A673 (cell line): ENCODE data around the gene EXOC4. TPM values are rescaled to one million over a fixed set of nuclear protein-coding genes. Genes with fewer than 3 reads are reported as not detected.

Experiments used
- BruUV-seq: library from RNA; stranded (reverse); fragments of 400-500 nt; replicated peaks from 2 replicates; lab custom pipeline; 2021; lab: Mats Ljungman, UMichigan
- CTCF ChIA-PET: fragments of 300-600 bp; sonication (Branson Sonifier 250); formaldehyde crosslinking; loops from one replicate; lab custom pipeline; 2022; ENCODE audit warnings: antibody characterized with exemption; lab: Charles Lee
- POLR2A ChIA-PET: fragments of 300-600 bp; sonication (Branson Sonifier 250); formaldehyde crosslinking; loops from one replicate; lab custom pipeline; 2022; ENCODE audit warnings: antibody characterized with exemption; ENCODE audit not compliant: low non-redundant PET; lab: Charles Lee
- DNase-seq: peaks from one replicate; pipeline ENCODE4 v3.0.0-alpha.2; 2015; ENCODE audit warnings: low spot score
- H3K27ac ChIP-seq: fragments of 200-600 bp; sonication (generic); 2 replicates; pipeline ENCODE4 v1.5.1; 2016; ENCODE audit warnings: mixed run types, low read depth, mild to moderate bottlenecking, mixed read lengths, antibody characterized with exemption, low read length; ENCODE audit not compliant: poor library complexity, severe bottlenecking
- H3K27me3 ChIP-seq: fragments of 200-600 bp; sonication (generic); replicated peaks from 2 replicates; pipeline ENCODE4 v1.6.1; 2017; ENCODE audit warnings: mixed run types, low read depth, mild to moderate bottlenecking, mixed read lengths, antibody characterized with exemption, low read length; ENCODE audit not compliant: insufficient read depth, poor library complexity
- H3K36me3 ChIP-seq: fragments of 200-600 bp; sonication (generic); 2 replicates; pipeline ENCODE4 v1.6.1; 2016; ENCODE audit warnings: mixed run types, mild to moderate bottlenecking, mixed read lengths, antibody characterized with exemption, low read length; ENCODE audit not compliant: insufficient read depth, poor library complexity, severe bottlenecking
- H3K4me1 ChIP-seq: fragments of 200-600 bp; sonication (generic); 2 replicates; pipeline ENCODE4 v1.6.1; 2017; ENCODE audit warnings: mixed run types, mild to moderate bottlenecking, mixed read lengths, antibody characterized with exemption, low read length; ENCODE audit not compliant: insufficient read depth, poor library complexity, severe bottlenecking
- H3K4me3 ChIP-seq: fragments of 200-600 bp; sonication (generic); 2 replicates; pipeline ENCODE4 v1.5.1; 2016; ENCODE audit warnings: low read depth, mixed run types, mild to moderate bottlenecking, mixed read lengths, low read length; ENCODE audit not compliant: poor library complexity, severe bottlenecking
- H3K9me3 ChIP-seq: fragments of 200-600 bp; sonication (generic); 2 replicates; pipeline ENCODE4 v1.6.1; 2016; ENCODE audit warnings: mixed run types, low read depth, mild to moderate bottlenecking, mixed read lengths, antibody characterized with exemption, low read length; ENCODE audit not compliant: poor library complexity, severe bottlenecking
- CTCF ChIP-seq: fragments of 300-800, 200-600 bp; sonication (generic); conservative IDR thresholded peaks from 2 replicates; pipeline ENCODE4 v1.5.1; 2017; ENCODE audit warnings: low read depth, mild to moderate bottlenecking, antibody characterized with exemption, low read length, moderate library complexity, mixed read lengths
- EZH2 ChIP-seq: fragments of 200-600 bp; sonication (generic); IDR thresholded peaks from 2 replicates; pipeline ENCODE4 v1.6.1; 2017; ENCODE audit warnings: borderline replicate concordance, low read depth, mild to moderate bottlenecking, mixed read lengths, antibody characterized with exemption, low read length; ENCODE audit not compliant: poor library complexity, severe bottlenecking
- intact Hi-C: fragments of 100-400 bp; cut with micrococcal nuclease; formaldehyde crosslinking; loops from one replicate; pipeline ENCODE4 v1.10.0; 2022; ENCODE audit not compliant: unreplicated experiment
- total RNA-seq: library from RNA; stranded (reverse); gene quantifications from 2 replicates; pipeline ENCODE4 v1.2.3, GENCODE V29; 2021

EXOC4 gene
- total RNA-seq, 1 experiment from 2014 or later: 66.1 TPM

GRCh38 chr7:133999178-133999577 lies 746.3 kb downstream of the EXOC4 start:
- H3K4me3 ChIP-seq: no peak overlapping the region
- no peaks in the 10 kb centered on the region for H3K9me3 ChIP-seq
- TF ChIP-seq EZH2: no peak
- no peak for TF ChIP-seq CTCF
- ChIA-PET POLR2A (no interaction called here), CTCF (no interaction called here)
- no peaks in the 10 kb centered on the region for H3K36me3 ChIP-seq
- H3K27ac ChIP-seq: no peak overlapping the region
- no peaks in the 10 kb centered on the region for H3K4me1 ChIP-seq
- intact Hi-C loops: no loop called here
- no TSS peak for BruUV-seq
- DNase-seq: no peak
- no peaks in the 10 kb centered on the region for H3K27me3 ChIP-seq

- Histone ChIP-seq H3K27ac (no peak overlapping the region), H3K9me3 (no peaks in the 10 kb centered on the region), H3K27me3 (no peaks in the 10 kb centered on the region), H3K4me1 (no peaks in the 10 kb centered on the region), H3K36me3 (no peaks in the 10 kb centered on the region), H3K4me3 (no peak overlapping the region)
- ChIA-PET POLR2A (no interaction called here), CTCF (no interaction called here)
- intact Hi-C loops: no loop called here
- no peak for DNase-seq
- BruUV-seq: no TSS peak
- TF ChIP-seq CTCF (no peak), EZH2 (no peak)
Observed at GRCh38 chr7:134004829-134005505, 752.1 kb downstream of the EXOC4 start.

DNA sequence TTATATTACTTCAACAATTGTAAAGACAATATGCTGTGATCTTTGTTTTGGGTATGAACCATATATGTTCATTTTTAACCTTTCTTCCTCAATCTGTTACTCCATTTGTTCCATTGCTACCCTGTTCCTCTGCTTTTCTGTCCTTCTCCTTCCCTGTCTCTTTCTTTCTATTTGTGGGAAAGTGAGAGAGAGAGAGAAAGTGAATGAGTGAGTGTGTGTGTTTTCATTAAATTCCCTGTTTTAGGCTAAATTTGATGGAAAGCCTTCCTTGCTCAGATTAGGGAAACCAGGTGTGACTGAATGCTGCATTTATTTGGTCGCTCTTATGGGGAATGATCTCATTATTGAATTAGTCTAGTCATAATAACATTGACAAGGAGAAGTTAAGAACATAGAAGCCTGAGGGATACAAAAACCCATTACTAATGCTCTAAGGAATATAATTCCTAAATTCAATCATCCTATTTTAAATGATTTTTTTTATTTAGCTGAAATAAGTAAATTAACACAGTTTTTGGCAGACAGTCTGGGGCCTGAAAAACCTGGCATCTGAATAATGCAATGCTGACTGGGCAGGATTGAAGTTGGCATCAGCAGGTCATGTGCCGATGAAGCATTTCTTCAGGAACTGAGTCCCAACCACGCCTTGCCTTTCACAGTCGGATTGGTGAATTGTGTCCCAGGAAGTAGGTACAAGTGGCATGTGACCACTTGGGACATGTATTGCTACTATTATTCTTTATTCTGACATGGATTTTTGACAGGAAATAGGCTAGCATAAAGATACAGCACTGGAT lies 756.6 kb downstream of the EXOC4 start:
- intact Hi-C loops: loop anchor here (10.0 kb wide), 1 partner anchor 1295 kb away; no protein-coding TSS in a partner anchor
- Histone ChIP-seq H3K27me3 (no peaks in the 10 kb centered on the region), H3K27ac (no peak overlapping the region), H3K4me3 (no peak overlapping the region), H3K4me1 (no peaks in the 10 kb centered on the region), H3K9me3 (no peaks in the 10 kb centered on the region), H3K36me3 (no peaks in the 10 kb centered on the region)
- ChIA-PET POLR2A (no interaction called here), CTCF (no interaction called here)
- BruUV-seq: no TSS peak
- DNase-seq: no peak
- no peak for TF ChIP-seq EZH2
- no peak for TF ChIP-seq CTCF
